OCI-LY7 (cell line): ENCODE measurements around the gene KLK11. TPM values are rescaled to one million over a fixed set of nuclear protein-coding genes. Genes with fewer than 3 reads are reported as not detected.

Experiments
- BruUV-seq: library from RNA; stranded (reverse); fragments of 400-500 nt; replicated peaks from 2 replicates; lab custom pipeline; 2021; lab: Mats Ljungman, UMichigan
- CTCF ChIA-PET: fragments of 300-600 bp; sonication (Branson Sonifier 250); formaldehyde crosslinking; loops from one replicate; lab custom pipeline; 2022; ENCODE audit warnings: antibody characterized with exemption; ENCODE audit not compliant: unreplicated experiment; lab: Charles Lee
- POLR2A ChIA-PET: fragments of 300-600 bp; sonication (Branson Sonifier 250); formaldehyde crosslinking; loops from one replicate; lab custom pipeline; 2022; ENCODE audit warnings: antibody characterized with exemption; lab: Charles Lee
- DNase-seq: peaks from one replicate; pipeline ENCODE4 v3.0.0-alpha.2; 2015; ENCODE audit warnings: low spot score
- H2AFZ ChIP-seq: fragments of 200-600 bp; sonication (generic), shearing (Covaris generic); 2 replicates; pipeline ENCODE4 v1.6.1; 2014; ENCODE audit warnings: mild to moderate bottlenecking, antibody characterized with exemption, low read length, moderate library complexity
- H3K27ac ChIP-seq: fragments of 200-600 bp; sonication (generic); 2 replicates; pipeline ENCODE4 v1.5.1; 2014; ENCODE audit warnings: mixed run types, low read depth, mild to moderate bottlenecking, moderate library complexity, low read length, inconsistent platforms; ENCODE audit not compliant: poor library complexity, severe bottlenecking
- H3K36me3 ChIP-seq: fragments of 200-600 bp; sonication (generic); 2 replicates; pipeline ENCODE4 v1.6.1; 2014; ENCODE audit warnings: mild to moderate bottlenecking, antibody characterized with exemption, low read length, moderate library complexity, mixed read lengths; ENCODE audit not compliant: insufficient read depth
- H3K4me1 ChIP-seq: fragments of 200-600 bp; sonication (generic); 2 replicates; pipeline ENCODE4 v1.5.1; 2014; ENCODE audit warnings: mild to moderate bottlenecking, low read length; ENCODE audit not compliant: insufficient read depth, poor library complexity, severe bottlenecking
- H3K4me2 ChIP-seq: fragments of 200-600 bp; sonication (generic); 2 replicates; pipeline ENCODE4 v1.6.1; 2014; ENCODE audit warnings: mild to moderate bottlenecking, low read length
- H3K4me3 ChIP-seq: fragments of 200-600 bp; sonication (generic); 2 replicates; pipeline ENCODE4 v1.5.1; 2014; ENCODE audit warnings: mild to moderate bottlenecking, low read depth, low read length; ENCODE audit not compliant: poor library complexity, severe bottlenecking
- H3K79me2 ChIP-seq: fragments of 200-600 bp; sonication (generic); 2 replicates; pipeline ENCODE4 v1.6.1; 2016; ENCODE audit warnings: low read depth, mild to moderate bottlenecking, low read length, moderate library complexity, mixed read lengths; ENCODE audit not compliant: insufficient read depth
- H3K9me2 ChIP-seq: fragments of 200-600 bp; sonication (generic); 2 replicates; pipeline ENCODE4 v1.6.1; 2016; ENCODE audit warnings: mild to moderate bottlenecking, low read length, mixed read lengths; ENCODE audit not compliant: insufficient read depth
- H3K9me3 ChIP-seq: fragments of 200-600 bp; sonication (generic); 2 replicates; pipeline ENCODE4 v1.6.1; 2014; ENCODE audit warnings: mild to moderate bottlenecking, mixed run types, low read length, mixed read lengths
- H4K20me1 ChIP-seq: fragments of 200-600 bp; sonication (generic); 2 replicates; pipeline ENCODE4 v1.6.1; 2014; ENCODE audit warnings: mild to moderate bottlenecking, antibody characterized with exemption, low read length, moderate library complexity, mixed read lengths; ENCODE audit not compliant: insufficient read depth
- EZH2phosphoT487 ChIP-seq: fragments of 200-600 bp; sonication (generic); IDR thresholded peaks from 2 replicates; pipeline ENCODE4 v1.6.1; 2018; ENCODE audit warnings: low read depth, borderline replicate concordance, mild to moderate bottlenecking, mixed run types, antibody characterized with exemption, low read length, moderate library complexity, mixed read lengths
- intact Hi-C: fragments of 100-400 bp; cut with micrococcal nuclease; formaldehyde crosslinking; loops from one replicate; pipeline ENCODE4 v1.10.0; 2022; ENCODE audit not compliant: unreplicated experiment
- total RNA-seq, 2 experiments: library from RNA; depleted of rRNA in 1 of 2; stranded (reverse); fragments of >200 nt in 1 of 2; shearing (Covaris generic) in 1 of 2; gene quantifications; 2 replicates each; pipeline ENCODE4 v1.2.3, GENCODE V29; 2014 to 2022
- TF ChIP-seq, protein P1 (sequence below): fragments of 200-600 bp; sonication (generic); conservative IDR thresholded peaks from 2 replicates; pipeline ENCODE4 v1.5.1; 2014; ENCODE audit warnings: mild to moderate bottlenecking, antibody characterized with exemption, low read length, moderate library complexity, mixed read lengths

The KLK11 gene
- total RNA-seq, 2 experiments from 2014 or later: not detected

DNA sequence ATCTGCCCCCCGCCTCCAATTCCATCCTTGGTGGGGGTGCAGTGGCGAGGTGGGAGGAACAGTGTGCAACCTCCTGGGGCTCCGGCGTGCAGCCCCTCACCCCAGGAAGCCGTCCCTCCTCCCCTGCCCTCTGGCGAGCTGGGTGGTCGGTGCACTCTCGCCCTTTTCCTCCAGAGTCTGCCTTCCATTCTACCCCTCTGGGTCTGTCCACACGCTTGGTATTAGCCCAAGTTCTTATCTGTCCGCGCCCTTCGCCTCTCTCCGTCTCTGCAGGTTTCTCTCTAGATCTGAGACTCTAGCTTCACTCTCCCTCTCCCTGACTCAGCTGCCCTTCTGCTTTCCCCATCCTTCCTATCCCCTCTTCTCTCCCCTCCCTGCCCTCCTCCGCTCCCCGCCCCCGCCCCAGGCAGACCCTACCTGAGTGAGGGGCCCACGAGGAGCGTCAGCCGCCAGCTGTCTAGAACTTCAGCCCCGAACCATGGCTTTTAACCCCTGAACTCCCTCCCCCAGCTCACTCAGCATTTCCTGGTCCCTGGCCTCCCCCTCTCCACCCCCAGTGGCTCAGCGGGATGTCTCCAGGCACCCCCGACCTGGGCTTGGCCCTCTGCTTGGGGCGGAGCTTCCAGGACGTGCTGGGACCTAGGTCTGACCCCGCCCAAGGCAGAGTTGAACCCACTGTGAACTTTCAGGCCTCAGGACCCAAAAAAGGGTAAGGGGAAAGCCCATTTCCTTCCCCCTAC lies 39.0 kb upstream of the KLK11 start:
- Histone ChIP-seq H3K9me3 (no peaks in the 10 kb centered on the region), H4K20me1 (no peaks in the 10 kb centered on the region), H3K4me3 (no peak overlapping the region), H3K4me2 (no peak overlapping the region), H2AFZ (no peak overlapping the region), H3K9me2 (no peaks in the 10 kb centered on the region), H3K36me3 (no peaks in the 10 kb centered on the region), H3K4me1 (no peaks in the 10 kb centered on the region), H3K79me2 (no peaks in the 10 kb centered on the region), H3K27ac (no peak overlapping the region)
- intact Hi-C loops: no loop called here
- ChIA-PET CTCF (no interaction called here), POLR2A (no interaction called here)
- DNase-seq: no peak
- no TSS peak for BruUV-seq
- no peak for TF ChIP-seq EZH2phosphoT487
- TF ChIP-seq, protein P1, sequence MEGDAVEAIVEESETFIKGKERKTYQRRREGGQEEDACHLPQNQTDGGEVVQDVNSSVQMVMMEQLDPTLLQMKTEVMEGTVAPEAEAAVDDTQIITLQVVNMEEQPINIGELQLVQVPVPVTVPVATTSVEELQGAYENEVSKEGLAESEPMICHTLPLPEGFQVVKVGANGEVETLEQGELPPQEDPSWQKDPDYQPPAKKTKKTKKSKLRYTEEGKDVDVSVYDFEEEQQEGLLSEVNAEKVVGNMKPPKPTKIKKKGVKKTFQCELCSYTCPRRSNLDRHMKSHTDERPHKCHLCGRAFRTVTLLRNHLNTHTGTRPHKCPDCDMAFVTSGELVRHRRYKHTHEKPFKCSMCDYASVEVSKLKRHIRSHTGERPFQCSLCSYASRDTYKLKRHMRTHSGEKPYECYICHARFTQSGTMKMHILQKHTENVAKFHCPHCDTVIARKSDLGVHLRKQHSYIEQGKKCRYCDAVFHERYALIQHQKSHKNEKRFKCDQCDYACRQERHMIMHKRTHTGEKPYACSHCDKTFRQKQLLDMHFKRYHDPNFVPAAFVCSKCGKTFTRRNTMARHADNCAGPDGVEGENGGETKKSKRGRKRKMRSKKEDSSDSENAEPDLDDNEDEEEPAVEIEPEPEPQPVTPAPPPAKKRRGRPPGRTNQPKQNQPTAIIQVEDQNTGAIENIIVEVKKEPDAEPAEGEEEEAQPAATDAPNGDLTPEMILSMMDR: no peak

DNA sequence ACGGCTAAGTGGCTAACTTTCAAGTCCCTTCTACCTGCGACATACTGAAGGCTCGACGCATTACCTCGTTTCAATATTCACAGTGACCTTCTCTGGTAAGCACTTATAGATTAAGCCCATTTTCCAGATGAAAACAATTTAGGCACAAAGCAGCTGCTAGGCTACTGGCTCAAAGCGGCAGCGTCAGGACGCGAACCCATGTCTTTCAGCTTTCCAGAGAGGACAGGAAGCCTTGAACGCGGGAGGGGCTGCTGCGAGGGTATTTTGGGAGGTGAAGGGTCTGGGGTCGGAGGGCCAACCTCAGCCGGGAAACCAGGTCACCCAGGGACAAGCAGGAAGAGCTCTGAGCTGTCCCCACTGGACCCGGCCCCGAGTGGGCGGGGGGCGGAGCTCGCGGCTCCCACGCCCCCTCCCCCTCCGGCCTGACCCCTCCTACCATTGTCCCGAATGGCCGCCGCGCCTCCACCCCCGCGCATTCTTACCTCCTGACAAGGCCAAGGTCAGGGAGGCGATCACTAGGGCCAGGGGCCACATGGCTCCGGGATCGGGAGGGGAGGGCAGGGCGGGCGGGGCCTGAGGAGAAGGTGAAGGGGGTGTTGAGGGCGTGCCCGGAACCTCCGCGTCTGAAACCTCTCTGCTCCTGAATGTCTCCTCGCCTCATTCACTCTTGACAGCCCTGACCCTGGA lies 38.3 kb upstream of the KLK11 start, which contains the start of gene KLK13:
Gene KLK13, minus strand, starts transcription at position 559 of the 687 bp plus-strand sequence. Its CDS starts 25 bp downstream, at position 534.
- Histone ChIP-seq H3K36me3 (no peaks in the 10 kb centered on the region), H3K4me1 (no peaks in the 10 kb centered on the region), H3K79me2 (no peaks in the 10 kb centered on the region), H3K27ac (no peak within 1 kb of the TSS), H3K4me2 (no peak within 1 kb of the TSS), H3K4me3 (no peak within 1 kb of the TSS), H4K20me1 (no peaks in the 10 kb centered on the region), H3K9me3 (no peaks in the 10 kb centered on the region), H2AFZ (no peak within 1 kb of the TSS), H3K9me2 (no peaks in the 10 kb centered on the region)
- no peak for TF ChIP-seq EZH2phosphoT487
- TF ChIP-seq, protein P1: no peak
- POLR2A ChIA-PET: no interaction called here
- no peak for DNase-seq
- CTCF ChIA-PET: no interaction called here
- intact Hi-C loops: no loop called here
- no TSS peak for BruUV-seq

DNA sequence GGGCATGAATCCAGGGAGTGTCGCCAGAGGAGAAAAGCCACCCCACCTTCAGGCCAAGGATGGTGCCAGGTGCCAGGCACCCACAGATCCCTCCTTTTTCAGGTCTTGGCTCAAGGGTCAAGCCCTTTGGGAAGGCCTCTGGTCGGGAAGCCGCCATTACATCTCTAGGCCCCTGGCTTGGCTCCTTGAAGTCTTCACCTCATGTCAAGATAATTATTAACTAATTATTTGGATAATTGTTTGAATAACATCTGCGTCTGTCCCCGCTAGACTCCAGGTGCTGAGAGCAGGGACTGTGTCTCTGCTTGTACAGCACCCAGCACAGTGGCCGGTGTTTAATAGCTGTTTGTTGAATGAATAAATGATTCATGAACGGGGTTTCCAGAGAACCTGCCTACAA lies 37.2 kb upstream of the KLK11 start:
- TF ChIP-seq, protein P1: no peak
- TF ChIP-seq EZH2phosphoT487: no peak
- Histone ChIP-seq H3K27ac (no peak overlapping the region), H3K9me2 (no peaks in the 10 kb centered on the region), H3K36me3 (no peaks in the 10 kb centered on the region), H4K20me1 (no peaks in the 10 kb centered on the region), H2AFZ (no peak overlapping the region), H3K4me2 (no peak overlapping the region), H3K4me1 (no peaks in the 10 kb centered on the region), H3K9me3 (no peaks in the 10 kb centered on the region), H3K4me3 (no peak overlapping the region), H3K79me2 (no peaks in the 10 kb centered on the region)
- ChIA-PET CTCF (no interaction called here), POLR2A (no interaction called here)
- no peak for DNase-seq
- no TSS peak for BruUV-seq
- intact Hi-C loops: no loop called here
